K562 (cell line): ENCODE data around the gene PTAFR.

Source experiments
- SMC3 ChIP-seq: conservative IDR thresholded peaks from 2 replicates; pipeline ENCODE4 v1.6.1; 2011; ENCODE audit warnings: low read depth, low read length, improper control_type of control experiment; ENCODE audit not compliant: insufficient read depth
- ZNF143 ChIP-seq: sonication (generic); formaldehyde crosslinking; IDR thresholded peaks from 2 replicates; pipeline ENCODE4 v1.9.0; 2022; ENCODE audit warnings: mild to moderate bottlenecking, missing genetic modification reagents

DNA sequence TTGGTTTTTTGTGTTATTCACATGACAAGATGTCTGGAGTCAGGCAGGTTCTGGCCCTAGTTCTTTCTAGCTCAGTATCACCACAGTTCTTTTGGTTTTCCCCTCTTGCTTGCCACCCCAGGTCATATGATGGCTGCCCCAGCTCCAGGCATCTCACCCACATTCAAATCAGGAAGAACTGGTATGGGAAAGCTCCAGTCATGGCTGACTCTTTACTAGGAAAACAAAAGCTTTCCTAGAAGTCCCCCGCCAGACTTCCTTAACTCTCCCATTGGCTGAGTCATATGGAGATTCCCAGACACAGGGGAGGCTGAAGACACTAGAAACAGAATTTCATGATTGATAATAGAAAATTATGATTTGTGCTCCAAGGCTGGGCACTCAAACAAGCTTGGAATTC, 65.9 kb downstream of the PTAFR start:
- no peak for TF ChIP-seq SMC3
- TF ChIP-seq ZNF143 = no peak
